ENCODE data around the gene GARNL3.

DNA sequence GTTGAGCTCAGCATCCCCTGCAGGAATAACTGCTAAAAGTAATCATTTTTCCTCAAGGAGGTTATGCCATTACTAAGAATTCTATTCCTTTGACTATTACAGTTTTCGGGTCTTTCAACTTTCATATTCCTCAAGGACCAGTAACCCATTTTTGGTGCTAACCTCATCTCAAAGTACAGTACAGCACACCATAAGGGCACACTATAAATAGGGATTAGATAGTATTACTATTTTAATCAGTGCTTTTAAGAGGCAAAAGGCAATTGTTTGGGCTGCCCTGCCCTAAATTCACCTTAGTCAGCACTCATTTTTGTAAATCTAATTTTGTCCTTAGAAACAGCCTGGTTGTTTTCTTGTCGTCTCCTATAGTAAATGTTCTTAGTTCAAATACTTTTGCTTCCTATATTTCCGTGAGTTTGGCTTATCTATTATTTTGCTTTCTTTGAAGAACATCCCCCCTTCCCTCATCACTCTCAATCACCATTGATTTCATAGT is 13.6 kb upstream of the GARNL3 start:
- TF ChIP-seq POLR2A (IDR thresholded peaks at IDR 0.05) = no peak
- TF ChIP-seq, protein P1, sequence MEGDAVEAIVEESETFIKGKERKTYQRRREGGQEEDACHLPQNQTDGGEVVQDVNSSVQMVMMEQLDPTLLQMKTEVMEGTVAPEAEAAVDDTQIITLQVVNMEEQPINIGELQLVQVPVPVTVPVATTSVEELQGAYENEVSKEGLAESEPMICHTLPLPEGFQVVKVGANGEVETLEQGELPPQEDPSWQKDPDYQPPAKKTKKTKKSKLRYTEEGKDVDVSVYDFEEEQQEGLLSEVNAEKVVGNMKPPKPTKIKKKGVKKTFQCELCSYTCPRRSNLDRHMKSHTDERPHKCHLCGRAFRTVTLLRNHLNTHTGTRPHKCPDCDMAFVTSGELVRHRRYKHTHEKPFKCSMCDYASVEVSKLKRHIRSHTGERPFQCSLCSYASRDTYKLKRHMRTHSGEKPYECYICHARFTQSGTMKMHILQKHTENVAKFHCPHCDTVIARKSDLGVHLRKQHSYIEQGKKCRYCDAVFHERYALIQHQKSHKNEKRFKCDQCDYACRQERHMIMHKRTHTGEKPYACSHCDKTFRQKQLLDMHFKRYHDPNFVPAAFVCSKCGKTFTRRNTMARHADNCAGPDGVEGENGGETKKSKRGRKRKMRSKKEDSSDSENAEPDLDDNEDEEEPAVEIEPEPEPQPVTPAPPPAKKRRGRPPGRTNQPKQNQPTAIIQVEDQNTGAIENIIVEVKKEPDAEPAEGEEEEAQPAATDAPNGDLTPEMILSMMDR (IDR thresholded peaks at IDR 0.05) = no peak
